Transverse colon (tissue), 4 donors: Measurements from ENCODE around the gene CADM3. TPM values are rescaled to one million over a fixed set of nuclear protein-coding genes. Genes with fewer than 3 reads are reported as not detected.
A peak's percentile ranks its signal among the peaks of the same experiment; 100 is the strongest.

Experiments used
- DNase-seq: peaks from one replicate; pipeline ENCODE4 v3.0.0-alpha.2; 2019
- H3K27ac ChIP-seq, 4 donors: fragments of 200-600 bp; sonication (generic); 2 replicates each; pipeline ENCODE4 v1.5.1; 2016 to 2018; ENCODE audit warnings: inconsistent platforms in 4 of 4
- H3K27me3 ChIP-seq: fragments of 200-600 bp; sonication (generic); 2 replicates; pipeline ENCODE4 v1.5.1; 2017; ENCODE audit warnings: inconsistent platforms
- H3K36me3 ChIP-seq, 4 donors: fragments of 200-600 bp; sonication (generic); 2 replicates each; pipeline ENCODE4 v1.5.1; 2017 to 2019; ENCODE audit warnings: inconsistent platforms in 4 of 4
- H3K4me1 ChIP-seq, 4 donors: fragments of 200-600 bp; sonication (generic); 2 replicates each; pipeline ENCODE4 v1.5.1; 2017 to 2020; ENCODE audit warnings: inconsistent platforms in 4 of 4
- H3K4me3 ChIP-seq, 4 donors: fragments of 200-600 bp; sonication (generic); 1 replicate in 1 of 4; 2 replicates in 3 of 4; pipeline versions ENCODE4 v1.5.1 to v1.6.1; 2017 to 2019; ENCODE audit warnings: inconsistent platforms in 4 of 4
- H3K9me3 ChIP-seq, 2 donors: fragments of 200-600 bp; sonication (generic); 2 replicates each; pipeline ENCODE4 v1.5.1; 2017 to 2019; ENCODE audit warnings: inconsistent platforms in 2 of 2
- CTCF ChIP-seq, 5 experiments: fragments of 200-600 bp in 3 of 5; fragments of 450-650 bp in 2 of 5; sonication (generic) in 3 of 5; IDR thresholded peaks; 1 replicate in 2 of 5; 2 replicates in 3 of 5; pipeline ENCODE4 v1.5.1; 2016 to 2017; ENCODE audit warnings: antibody characterized with exemption in 5 of 5, inconsistent platforms in 3 of 5, mild to moderate bottlenecking in 2 of 5, moderate library complexity in 1 of 5
- EP300 ChIP-seq: sonication (generic); formaldehyde crosslinking; IDR thresholded peaks from one replicate; pipeline ENCODE4 v1.6.1; 2017; ENCODE audit warnings: antibody characterized with exemption, low read depth
- POLR2A ChIP-seq: fragments of 450-650 bp; IDR thresholded peaks from one replicate; pipeline ENCODE4 v1.6.1; 2016; ENCODE audit warnings: antibody characterized with exemption, mild to moderate bottlenecking, moderate library complexity
- POLR2AphosphoS5 ChIP-seq, 3 donors: sonication (generic); formaldehyde crosslinking; IDR thresholded peaks; one replicate each; pipeline ENCODE4 v1.6.1; 2016; ENCODE audit warnings: antibody characterized with exemption in 3 of 3
- WGBS, 2 donors: methylation state at CpG; one replicate each; pipeline ENCODE4 v1.1.5; 2018; ENCODE audit warnings: low coverage in 1 of 2; 5-methylcytosine and 5-hydroxymethylcytosine counted together
- in situ Hi-C, 4 donors: fragments of 200-750 bp; cut with MboI; loops; one replicate each; pipeline versions ENCODE4 v1.15.0 to v1.15.1; 2017; ENCODE audit warnings: low sequenced_read_pairs in 3 of 4, low pct_ligation_motif_present in 1 of 4, low pct_unique_long_range_greater_than_20kb in 1 of 4
- intact Hi-C: fragments of 100-400 bp; cut with DNase I; formaldehyde crosslinking; loops from one replicate; pipeline ENCODE4 v1.15.1; 2023; ENCODE audit warnings: low total_unique reads
- total RNA-seq, 4 donors: library from RNA; depleted of rRNA; stranded (reverse); fragments of >200 nt; gene quantifications; one replicate each; pipeline ENCODE4 v1.1.0, GENCODE V29; 2016

The CADM3 gene
- total RNA-seq, 4 donors from 2014 or later, result 3.4 to 6.5 (median 5.1) TPM

DNA sequence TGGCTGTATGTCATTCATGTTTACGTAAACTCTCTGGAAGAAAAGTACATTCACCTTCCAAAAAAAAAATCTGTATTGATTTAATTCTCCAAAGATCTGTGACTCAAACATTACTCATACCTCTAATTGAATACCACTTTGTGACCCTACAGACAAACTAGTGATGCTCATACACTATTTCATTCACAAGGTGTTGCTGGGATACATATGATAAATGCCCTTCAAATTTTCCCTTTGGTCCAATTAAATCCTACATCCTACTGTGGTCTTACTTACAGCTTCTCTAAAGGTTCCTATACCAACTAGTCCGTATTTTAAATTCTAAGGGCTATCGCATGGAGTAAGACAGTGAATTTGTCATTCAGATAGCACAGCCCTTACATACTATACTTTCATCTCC is 26.8 kb upstream of the CADM3 start:
- TF ChIP-seq POLR2A (no peak), POLR2AphosphoS5 (IDR thresholded peaks at IDR 0.05) (no peak), CTCF (IDR thresholded peaks at IDR 0.05) (no peak), EP300 (no peak)
- Histone ChIP-seq H3K9me3 (no peaks in the 10 kb centered on the region), H3K27me3 (peaks cover 9% of the 10 kb centered on the region), H3K4me3 (no peak overlapping the region), H3K36me3 (no peaks in the 10 kb centered on the region), H3K4me1 (no peaks in the 10 kb centered on the region), H3K27ac (no peak overlapping the region)
- in situ Hi-C loops (no loop called here), intact Hi-C loops (loop anchor here (5.0 kb wide), 1 partner anchor 68 kb away; no protein-coding TSS in a partner anchor)
- DNase-seq, result no peak
- 91 to 92% methylated on average over 3 of the region's 3 CpGs for WGBS, 2 donors

GRCh38 chr1:159146980-159147379 is 24.4 kb upstream of the CADM3 start:
- 18 to 42% methylated on average over 2 to 3 of the region's 3 CpGs for WGBS, 2 donors
- DNase-seq, result no peak
- Histone ChIP-seq H3K36me3 (no peaks in the 10 kb centered on the region), H3K27me3 (no peaks in the 10 kb centered on the region), H3K9me3 (no peaks in the 10 kb centered on the region), H3K4me1 (no peaks in the 10 kb centered on the region), H3K27ac (no peak overlapping the region), H3K4me3 (no peak overlapping the region)
- in situ Hi-C loops, result no loop called here
- no peak for TF ChIP-seq POLR2AphosphoS5 (IDR thresholded peaks at IDR 0.05)
- no peak for TF ChIP-seq EP300
- TF ChIP-seq CTCF (IDR thresholded peaks at IDR 0.05), result no peak
- no peak for TF ChIP-seq POLR2A
- intact Hi-C loops, result no loop called here

DNA sequence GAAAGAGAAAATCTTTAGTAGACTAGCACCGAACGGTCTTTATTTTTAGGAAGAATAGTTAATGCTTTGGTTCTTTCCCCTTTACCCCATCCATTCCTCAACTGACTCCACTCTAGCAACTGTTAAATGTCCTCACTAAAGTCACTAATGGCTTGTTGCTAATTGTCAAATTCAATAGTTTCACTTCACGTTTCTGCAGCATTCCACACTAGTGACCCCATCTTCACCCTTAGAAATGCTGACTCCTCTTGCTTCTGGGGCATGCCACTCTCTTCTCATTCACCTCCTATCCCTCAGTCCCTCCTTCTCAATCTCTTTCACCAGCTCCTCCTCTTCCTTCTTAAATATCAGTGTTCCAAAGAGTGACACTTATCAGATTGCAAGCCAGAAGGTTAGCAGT is 19.4 kb upstream of the CADM3 start:
- DNase-seq, result no peak
- no peak overlapping the region for H3K27ac ChIP-seq
- TF ChIP-seq POLR2A, result no peak
- TF ChIP-seq POLR2AphosphoS5 (IDR thresholded peaks at IDR 0.05), result no peak
- no peak for TF ChIP-seq EP300
- TF ChIP-seq CTCF (IDR thresholded peaks at IDR 0.05), result no peak
- H3K27me3 ChIP-seq, result no peaks in the 10 kb centered on the region
- WGBS, 2 donors, result 38 to 58% methylated on average over 3 of the region's 3 CpGs
- no peaks in the 10 kb centered on the region for H3K9me3 ChIP-seq
- H3K4me3 ChIP-seq, result no peak overlapping the region
- intact Hi-C loops (no loop called here), in situ Hi-C loops (no loop called here)
- no peaks in the 10 kb centered on the region for H3K36me3 ChIP-seq
- H3K4me1 ChIP-seq, result no peaks in the 10 kb centered on the region

- Histone ChIP-seq H3K4me1 (peaks cover 0 to 4% (median 0%) of the 10 kb centered on the region in 4 donors), H3K4me3 (no peak overlapping the region), H3K27me3 (no peaks in the 10 kb centered on the region), H3K27ac (peak overlapping the region in 2 of 4 donors; percentile 35 to 63), H3K36me3 (no peaks in the 10 kb centered on the region), H3K9me3 (no peaks in the 10 kb centered on the region)
- peak; percentile 63 for DNase-seq
- TF ChIP-seq CTCF (IDR thresholded peaks at IDR 0.05), result peak; percentile 85 to 93 (median 90)
- TF ChIP-seq POLR2A, result no peak
- TF ChIP-seq POLR2AphosphoS5 (IDR thresholded peaks at IDR 0.05), result no peak
- TF ChIP-seq EP300, result no peak
- WGBS, 2 donors, result 0 to 1% methylated on average over 3 to 4 of the region's 4 CpGs
- in situ Hi-C loops (loop anchor here in 1 of 4 donors (10.0 kb wide), 1 partner anchor 54 kb away; no protein-coding TSS in a partner anchor), intact Hi-C loops (loop anchor here (5.0 kb wide), 1 partner anchor 36 kb away; no protein-coding TSS in a partner anchor)
These were observed 10.3 kb upstream of the CADM3 start for GRCh38 chr1:159161001-159161718.
